GM12891 (cell line): ENCODE results near the gene LACTBL1.

Experiments
- PAX5 ChIP-seq: IDR thresholded peaks from 2 replicates; pipeline ENCODE4 v1.6.1; 2011; ENCODE audit warnings: low read length, moderate library complexity, mild to moderate bottlenecking; ENCODE audit not compliant: insufficient read depth, severe bottlenecking
- POLR2A ChIP-seq: IDR thresholded peaks from 2 replicates; pipeline ENCODE4 v1.6.1; 2011; ENCODE audit warnings: low read depth, low read length, control low read depth
- POLR2AphosphoS5 ChIP-seq: IDR thresholded peaks from 2 replicates; pipeline ENCODE4 v1.6.1; 2011; ENCODE audit warnings: low read depth, low read length, control low read depth
- TAF1 ChIP-seq: IDR thresholded peaks from 2 replicates; pipeline ENCODE4 v1.6.1; 2011; ENCODE audit warnings: low read depth, low read length, control low read depth

- no peak for TF ChIP-seq POLR2A
- TF ChIP-seq PAX5, result no peak
- no peak for TF ChIP-seq POLR2AphosphoS5
- TF ChIP-seq TAF1, result no peak
Observed at GRCh38 chr1:22949822-22950331, 22.8 kb downstream of the LACTBL1 start.
